GM21723 (cell line): ENCODE results near the gene CCDC116.
"Not testable (repeated sequence)": the region's sequence is repeated elsewhere in the genome, so short reads cannot be mapped to it uniquely, and the experiment has no call there.

Source experiments
- ATAC-seq: cut with Tn5 transposase; IDR thresholded peaks from one replicate; pipeline ENCODE4 v1.9.1; 2021; ENCODE audit warnings: mild to moderate bottlenecking, moderate library complexity; ENCODE audit not compliant: unreplicated experiment

CCDC116 gene

DNA sequence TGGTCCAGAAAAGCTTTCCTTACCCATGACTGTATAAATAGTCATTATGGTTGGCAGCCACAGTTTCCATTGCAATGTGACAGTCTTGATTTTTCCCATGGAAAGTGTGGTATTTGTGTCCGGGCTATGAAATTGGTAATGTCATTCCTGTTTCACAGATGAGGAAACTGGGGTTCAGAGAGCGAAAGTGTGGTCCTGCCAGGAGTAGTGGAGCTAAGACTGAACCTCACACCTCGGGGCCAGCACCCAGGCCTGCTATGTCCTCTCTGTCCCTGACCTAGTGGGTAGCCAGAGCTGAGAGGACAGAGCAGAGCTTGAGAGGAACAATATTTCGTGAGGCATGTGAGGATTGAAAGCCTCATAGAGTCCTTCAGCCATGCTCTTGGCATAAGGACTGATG lies 1.5 kb upstream of the CCDC116 start:
- no peak for ATAC-seq

DNA sequence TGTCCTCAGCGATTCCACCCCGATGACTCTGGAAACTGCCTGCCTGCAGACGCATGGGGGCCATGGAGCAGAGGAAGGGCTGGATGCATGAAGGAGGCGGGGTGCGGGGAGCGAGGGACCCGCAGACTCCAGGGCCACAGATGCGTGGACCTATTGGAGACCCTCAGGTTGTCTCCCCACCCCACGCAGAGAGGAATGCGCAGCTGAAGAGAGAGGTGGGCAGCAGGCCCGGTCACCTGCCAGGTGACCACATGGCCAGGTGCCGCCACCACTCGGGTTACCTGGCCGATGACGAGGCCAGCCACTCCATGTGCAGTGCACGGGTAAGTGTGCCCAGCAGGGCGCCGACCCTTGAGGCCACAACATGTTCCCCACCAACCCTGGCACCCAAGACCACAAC lies 371 bp downstream of the CCDC116 start:
- no peak for ATAC-seq

DNA sequence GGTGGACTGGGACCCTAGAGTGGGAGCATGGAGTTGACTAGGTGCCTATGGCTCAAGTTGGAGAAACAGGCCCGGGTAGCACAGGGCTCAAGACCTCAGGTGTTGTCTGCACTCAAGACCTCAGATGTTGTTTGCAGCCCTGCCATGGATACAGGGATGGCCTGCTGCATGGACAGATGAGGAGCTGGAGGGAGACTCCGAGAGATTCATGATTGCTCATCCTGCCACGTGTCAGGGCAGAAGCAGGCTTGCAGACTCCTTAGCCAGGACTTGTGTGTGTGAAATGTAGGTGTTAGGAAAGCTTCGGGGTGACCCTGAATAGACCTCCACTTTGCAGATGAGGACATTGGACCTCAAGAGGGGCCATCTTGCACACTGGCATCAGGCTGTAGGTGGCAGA lies 921 bp downstream of the CCDC116 start:
- no peak for ATAC-seq

DNA sequence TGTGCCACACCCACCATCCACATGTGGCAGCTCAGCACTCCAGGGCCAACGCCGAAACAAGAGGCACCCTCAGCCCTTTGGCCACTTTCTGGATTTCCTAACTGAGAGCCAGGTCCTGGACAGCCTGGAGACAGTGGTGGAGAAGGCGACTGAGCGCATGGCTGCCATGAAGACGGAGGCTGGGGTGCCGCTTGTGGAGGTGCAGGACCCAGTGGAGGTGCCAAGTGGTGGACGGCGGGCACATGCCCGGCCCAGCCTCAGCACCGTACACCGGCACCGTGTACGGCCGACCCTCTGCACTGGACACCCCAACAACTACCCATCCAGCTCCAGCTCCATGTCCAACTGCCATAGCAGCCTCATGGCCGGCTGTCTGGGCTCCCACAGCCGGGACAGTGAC lies 1.5 kb downstream of the CCDC116 start:
- ATAC-seq = no peak

DNA sequence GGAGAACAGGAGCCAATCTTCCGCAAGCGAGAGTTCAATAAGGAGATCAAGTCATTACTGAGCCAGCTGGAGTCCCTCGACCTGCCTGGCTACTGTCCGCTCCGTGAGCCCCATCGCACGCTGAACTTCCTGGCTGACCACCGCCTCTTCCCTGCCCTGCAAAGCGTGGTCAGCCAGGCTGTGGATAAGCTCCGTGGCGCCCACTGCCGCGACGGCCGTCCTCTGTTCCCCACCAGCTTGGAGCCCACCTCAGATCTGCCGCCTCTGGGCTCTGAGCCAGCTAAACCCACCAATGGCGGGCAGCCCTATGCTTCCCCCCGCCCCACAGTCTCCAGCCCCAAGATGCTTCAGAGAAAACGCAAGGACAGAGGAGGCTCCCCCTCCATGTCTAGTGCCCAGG lies 2.3 kb downstream of the CCDC116 start:
- no peak for ATAC-seq

DNA sequence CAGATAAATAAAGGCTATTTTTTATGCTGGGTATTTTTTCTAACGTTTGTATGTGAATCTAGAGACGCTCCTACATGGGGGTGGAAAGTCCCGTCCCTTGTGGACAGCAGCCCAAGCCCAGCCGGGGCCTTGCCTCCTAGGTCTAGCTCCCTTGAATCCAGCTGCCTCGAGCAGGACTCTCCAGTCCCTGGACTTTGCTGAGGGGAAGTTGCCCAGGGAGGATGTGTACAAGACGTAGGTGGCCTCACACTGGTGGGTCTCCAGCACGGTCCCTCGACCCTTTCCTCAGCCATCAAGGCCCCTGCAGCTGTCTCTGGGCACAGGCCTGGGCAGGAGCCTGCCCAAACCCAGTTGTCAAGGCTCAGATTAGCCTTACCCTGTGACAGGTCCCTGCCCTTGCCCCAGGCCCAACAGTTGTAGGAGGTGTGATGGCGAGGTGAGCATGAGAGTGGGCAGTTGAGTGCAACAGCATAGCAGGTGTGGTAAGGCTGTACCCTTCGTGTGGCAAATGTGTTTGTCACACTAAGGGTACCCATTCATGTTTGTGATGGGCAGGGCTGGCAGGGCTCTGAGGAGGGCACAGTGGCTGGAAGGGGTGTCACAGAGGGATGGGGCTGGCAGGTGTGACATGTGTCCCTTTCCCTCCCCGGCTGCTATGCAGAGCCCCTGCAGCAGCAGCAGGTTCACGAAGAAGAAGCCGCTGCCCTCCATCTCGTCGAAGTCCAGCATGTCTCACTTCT lies 3.4 kb downstream of the CCDC116 start:
- no peak for ATAC-seq

DNA sequence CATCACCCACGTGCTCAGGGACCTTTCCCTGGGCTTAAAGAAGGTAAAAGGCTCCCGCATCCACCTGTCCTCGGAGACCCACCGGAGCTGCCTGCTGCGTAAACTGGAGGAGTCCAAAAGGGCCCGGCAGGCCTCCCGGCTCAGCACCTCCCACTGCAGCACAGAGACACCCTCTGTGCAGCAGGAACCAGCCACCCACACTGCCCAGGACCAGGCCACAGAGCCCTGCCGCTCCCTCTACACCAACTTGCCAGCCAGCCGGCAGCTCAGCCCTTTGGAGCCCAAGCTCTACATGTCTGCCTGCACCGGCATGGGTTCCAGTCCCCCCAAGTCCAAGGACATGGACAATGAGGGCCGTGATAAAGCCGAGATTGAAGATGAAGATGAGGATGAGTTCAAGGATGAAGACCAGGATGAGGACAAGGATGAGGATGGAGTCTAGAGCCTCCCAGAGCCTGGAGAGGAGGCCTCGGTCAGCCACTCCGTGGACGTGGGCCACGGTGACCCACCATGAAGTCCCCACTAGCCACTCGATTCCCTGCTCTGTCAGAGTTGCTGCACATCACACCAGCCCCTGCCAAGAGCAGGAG lies 4.2 kb downstream of the CCDC116 start:
- ATAC-seq = no peak

DNA sequence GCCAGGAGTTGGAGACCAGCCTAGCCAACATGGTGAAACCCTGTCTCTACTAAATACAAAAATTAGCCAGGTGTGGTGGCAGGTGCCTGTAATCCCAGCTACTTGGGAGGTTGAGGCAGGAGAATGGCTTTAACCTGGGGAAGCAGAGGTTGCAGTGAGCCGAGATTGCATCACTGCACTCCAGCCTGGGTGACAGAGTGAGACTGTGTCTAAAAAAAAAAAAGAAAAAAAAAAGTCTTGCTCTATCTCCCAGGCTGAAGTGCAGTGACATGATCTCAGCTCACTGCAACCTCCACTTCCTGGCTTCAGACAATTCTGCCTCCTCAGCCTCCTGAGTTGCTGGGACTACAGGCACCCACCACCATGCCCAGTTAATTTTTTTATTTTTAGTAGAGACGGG lies 4.9 kb downstream of the CCDC116 start:
- not testable (repeated sequence) for ATAC-seq

DNA sequence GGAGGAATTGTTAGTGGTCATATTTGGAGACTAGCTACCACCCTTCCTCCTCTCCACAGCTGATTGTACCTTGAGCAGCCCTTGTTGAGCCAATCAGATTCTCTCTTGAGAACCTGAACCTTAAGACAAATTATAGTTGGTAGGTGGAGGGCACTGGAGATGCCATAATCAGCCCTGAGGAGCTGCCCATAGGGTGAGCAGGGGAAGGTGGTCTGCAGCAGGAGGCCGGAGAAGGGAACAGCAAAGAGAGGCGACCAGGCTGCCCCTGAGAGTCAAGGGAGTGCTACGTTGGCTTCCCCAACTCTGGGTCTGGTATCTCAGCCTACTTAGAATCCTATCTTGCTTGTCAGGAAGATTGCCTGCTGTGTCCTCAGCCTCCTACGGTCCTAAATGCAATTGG lies 6.8 kb downstream of the CCDC116 start:
- no peak for ATAC-seq

DNA sequence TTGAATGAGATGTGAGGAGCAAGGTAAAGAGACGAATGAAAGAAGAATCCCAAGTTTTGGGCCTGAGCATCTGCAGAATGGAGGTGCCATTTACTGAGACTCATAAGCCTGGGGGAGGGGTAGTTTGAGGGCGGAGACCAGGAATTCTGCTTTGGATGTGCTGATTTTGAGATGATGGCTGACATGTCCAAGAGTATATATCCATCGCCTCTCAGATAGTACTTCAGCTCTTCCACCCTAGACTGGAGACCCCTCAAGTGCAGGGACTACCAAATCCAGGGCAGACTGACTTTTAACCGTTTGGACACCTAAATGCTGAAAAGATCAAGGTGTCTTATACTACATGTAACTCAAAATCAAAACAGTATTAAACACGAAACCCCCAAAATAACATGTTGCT lies 8.2 kb downstream of the CCDC116 start:
- ATAC-seq = no peak

DNA sequence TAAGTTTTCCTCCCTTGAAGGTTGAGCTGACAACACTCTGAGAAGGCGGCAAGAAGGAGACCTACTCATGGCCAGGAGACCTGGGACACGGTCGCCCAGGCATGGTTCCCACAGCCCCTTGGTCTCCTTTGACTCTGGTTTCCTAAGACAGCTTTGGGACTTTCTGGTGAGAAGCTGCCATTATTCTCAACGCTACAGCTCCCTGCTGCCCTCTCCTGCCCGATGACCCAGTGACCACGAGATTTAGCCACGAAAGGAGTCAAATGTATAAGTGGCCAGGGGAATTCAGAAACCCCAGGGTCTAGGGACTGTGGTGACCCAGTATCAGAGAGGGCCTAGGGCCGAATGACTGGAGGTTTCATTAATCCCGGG lies 8.8 kb downstream of the CCDC116 start:
- peak; percentile 2 for ATAC-seq

DNA sequence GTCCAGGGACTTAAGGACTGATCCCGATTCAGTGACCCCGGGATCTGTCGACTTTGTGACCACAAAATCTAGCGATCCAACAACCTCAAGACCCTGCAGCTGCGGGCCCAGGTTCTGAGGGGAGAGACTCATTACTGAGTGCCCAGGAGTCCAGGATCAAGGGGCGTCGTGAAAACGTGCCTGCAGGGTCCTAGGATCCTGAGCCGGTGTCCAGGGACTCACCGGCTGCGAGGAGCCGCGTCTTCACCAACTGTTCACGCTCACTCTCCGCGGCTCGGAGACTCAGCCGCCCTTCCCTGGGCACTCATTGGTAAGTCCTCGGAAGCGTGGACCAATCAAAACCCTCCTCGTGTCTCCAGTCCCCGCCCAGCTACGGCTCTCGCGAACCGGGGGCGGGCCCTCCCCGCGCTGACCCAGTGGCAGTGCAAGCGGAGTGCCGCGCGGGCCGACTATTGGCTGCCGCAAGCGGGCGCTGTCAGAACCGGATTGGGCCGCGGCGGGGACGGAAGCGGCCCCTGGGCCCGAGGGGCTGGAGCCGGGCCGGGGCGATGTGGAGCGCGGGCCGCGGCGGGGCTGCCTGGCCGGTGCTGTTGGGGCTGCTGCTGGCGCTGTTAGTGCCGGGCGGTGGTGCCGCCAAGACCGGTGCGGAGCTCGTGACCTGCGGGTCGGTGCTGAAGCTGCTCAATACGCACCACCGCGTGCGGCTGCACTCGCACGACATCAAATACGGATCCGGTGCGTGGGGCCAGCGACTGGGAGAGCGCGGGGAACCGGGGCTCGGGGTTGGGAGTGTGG lies 9.4 kb downstream of the CCDC116 start, which contains the start of gene SDF2L1:
Gene SDF2L1 (plus strand): TSS at position 514 of the 795 bp plus-strand sequence. CDS start 35 bp downstream, at position 549.
- peak; percentile 95 for ATAC-seq

DNA sequence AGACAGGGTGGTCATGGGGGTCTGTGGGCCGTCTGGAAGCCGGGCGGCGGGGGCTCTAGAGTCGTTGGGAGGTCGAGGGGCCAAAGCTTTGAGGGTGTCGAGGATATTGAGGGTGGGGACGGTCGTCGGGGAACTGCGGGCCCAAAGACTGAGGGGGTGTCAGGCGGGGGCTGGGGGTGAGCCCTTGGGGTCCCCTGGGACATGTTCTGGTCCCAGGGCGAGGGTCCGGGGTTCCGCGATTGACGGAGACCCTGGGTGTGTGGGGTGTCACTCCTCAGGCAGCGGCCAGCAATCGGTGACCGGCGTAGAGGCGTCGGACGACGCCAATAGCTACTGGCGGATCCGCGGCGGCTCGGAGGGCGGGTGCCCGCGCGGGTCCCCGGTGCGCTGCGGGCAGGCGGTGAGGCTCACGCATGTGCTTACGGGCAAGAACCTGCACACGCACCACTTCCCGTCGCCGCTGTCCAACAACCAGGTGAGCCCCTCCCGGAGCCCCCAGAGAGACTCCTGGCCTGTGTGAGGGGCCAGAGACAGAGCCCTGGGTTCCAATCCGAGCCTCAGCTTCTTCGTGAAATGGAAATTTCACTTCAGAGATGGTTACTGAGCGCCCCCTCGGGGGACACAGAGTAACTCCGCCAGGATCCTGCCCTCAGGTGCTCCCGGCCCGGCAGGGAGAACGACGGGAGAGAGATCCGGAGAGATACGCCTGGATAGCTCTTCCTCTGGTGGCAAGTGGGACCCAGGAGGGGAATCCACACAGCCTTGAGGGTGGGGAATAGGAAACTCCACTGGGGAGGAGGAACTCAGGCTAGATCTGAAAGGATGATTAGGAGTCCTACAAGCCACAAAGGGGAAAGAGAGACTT lies 10.3 kb downstream of the CCDC116 start:
- peak; percentile 29 for ATAC-seq

DNA sequence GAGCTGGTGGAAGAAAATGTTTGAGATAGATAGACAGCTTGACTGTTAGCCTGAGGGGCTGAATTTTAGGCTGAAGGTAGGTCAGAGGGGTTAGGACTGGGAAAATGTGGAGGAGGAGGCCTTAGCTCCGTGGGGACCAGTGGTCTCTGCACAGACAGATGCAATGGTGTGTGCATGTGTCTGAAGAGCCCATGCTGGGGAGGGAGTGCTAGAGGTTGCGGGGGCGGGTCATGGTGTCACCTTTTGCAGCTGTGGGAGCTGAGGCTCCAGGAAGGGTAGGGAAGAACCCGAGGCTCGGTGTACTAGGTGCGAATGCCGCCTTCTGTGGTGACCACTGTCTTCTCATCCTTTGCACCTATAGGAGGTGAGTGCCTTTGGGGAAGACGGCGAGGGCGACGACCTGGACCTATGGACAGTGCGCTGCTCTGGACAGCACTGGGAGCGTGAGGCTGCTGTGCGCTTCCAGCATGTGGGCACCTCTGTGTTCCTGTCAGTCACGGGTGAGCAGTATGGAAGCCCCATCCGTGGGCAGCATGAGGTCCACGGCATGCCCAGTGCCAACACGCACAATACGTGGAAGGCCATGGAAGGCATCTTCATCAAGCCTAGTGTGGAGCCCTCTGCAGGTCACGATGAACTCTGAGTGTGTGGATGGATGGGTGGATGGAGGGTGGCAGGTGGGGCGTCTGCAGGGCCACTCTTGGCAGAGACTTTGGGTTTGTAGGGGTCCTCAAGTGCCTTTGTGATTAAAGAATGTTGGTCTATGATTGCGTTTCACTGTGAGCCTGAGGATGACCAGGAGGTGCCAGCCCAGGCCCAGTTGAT lies 11.2 kb downstream of the CCDC116 start:
- no peak for ATAC-seq

DNA sequence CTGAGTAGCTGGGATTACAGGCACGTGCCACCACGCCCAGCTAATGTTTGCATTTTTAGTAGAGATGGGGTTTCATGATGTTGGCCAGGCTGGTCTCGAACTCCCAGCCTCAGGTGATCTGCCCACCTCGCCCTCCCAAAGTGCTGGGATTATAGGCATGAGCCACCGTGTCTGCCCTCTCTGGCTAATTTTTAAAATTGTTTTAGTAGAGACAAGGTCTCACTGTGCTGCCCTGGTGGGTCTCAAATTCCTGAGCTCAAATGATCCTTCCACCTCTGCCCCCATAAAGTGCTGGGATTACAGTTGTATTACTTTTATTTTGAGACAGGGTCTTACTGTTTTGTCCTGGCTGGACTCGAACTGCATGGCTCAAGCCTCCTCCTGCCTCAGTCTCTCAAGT lies 13.0 kb downstream of the CCDC116 start:
- ATAC-seq = not testable (repeated sequence)

DNA sequence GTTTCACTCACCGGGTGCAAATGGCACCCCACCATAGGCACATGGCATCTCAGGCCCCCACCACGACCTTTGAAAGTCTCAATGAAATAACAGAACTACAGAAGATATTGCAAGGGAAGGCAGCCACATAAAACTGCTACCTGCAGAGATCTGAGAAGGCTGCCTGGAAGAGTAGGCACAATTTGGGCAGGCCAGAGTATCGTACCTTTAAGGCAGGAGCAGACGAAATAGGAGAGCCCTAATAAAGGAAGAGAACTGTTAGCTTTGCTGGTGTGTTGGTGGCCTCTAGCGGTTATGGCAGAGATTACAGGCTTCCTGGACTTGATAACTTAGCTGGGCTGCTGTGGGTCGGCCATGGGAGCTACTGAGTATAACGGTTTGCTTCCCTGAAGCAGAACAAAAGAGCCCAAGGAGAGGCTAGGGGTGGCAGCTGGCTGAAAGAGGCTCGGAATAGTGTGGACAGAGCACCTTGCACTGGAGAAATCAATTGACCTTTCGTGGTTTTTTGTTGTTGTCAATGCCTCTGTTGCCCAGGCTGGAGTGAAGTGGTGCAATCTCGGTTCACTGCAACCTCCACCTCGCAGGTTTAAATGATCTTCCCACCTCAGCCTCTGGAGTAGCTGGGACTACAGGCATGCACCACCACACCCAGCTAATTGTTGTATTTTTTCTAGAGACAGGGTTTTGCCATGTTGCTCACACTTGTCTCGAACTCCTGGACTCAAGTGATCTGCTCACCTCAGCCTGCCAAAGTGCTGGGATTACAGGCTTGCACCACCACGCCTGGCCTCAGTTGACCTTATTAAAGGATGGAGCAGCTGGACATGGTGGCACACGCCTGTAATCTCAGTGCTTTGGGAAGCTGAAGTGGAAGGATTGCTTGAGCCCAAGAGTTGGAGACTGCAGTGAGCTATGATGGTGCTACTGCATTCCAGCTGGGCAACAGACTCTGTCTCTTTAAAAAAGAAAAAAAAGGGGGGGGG lies 14.3 kb downstream of the CCDC116 start:
- ATAC-seq = no peak

DNA sequence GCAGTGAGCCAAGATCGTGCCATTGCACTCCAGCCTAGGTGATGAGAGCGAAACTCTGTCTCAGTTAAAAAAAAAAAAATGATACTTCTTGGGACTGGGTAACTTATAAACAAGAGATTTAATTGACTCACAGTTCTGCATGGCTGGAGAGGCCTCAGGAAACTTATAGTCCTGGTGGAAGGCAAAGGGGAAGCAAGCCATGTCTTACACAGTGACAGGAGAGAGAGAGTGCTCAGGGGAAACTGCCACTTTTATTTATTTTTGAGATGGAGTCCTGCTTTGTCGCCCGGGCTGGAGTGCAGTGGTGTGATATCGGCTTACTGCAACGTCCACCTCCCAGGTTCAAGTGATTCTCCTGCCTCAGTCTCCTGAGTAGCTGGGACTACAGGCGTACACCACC lies 17.7 kb downstream of the CCDC116 start:
- ATAC-seq = no peak

DNA sequence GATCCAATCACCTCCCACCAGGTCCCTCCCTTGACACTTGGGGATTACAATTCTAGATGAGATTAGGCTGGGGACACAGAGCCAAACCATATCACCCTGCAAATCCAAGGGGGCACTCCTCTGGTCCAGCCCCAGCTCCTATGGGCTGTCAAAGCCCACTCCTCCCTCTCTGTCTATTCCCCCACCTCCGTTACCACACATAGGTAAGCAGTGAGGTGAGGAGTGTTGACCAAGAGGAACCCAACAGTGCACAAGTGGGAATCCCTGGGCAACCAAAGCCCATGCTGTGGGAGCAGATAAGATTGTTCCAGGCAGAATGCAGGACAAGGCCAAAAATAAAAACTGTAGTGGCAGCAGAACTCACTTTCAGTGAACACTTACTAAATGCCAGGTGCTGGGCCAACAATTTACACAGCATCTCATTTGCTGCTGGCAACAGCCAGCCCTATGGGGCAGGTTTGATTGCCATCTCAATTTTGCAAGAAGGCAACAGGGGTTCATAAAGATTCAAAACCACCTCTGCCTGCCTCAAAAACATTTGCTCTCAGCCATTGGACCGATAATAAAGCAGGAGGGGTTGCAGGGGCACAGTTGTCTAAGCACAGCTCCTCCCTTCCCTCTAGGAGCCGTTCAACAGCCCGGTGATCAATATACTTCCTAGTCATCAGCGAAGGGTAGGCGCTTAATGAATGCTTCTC lies 18.4 kb downstream of the CCDC116 start:
- no peak for ATAC-seq
